ENCODE measurements around the gene TMED4. TPM values are rescaled to one million over a fixed set of nuclear protein-coding genes. Genes with fewer than 3 reads are reported as not detected.

TMED4 gene
- total and polyA plus RNA-seq, 12 donors = 42.9 to 81.4 (median 67.8) TPM

GRCh38 chr7:44548893-44549292, 33.1 kb downstream of the TMED4 start:
- Histone ChIP-seq H3K27me3 (no peaks in the 10 kb centered on the region), H3K4me1 (no peaks in the 10 kb centered on the region), H3K9me3 (no peaks in the 10 kb centered on the region), H3K36me3 (no peaks in the 10 kb centered on the region), H3K4me3 (no peak overlapping the region), H3K27ac (no peak overlapping the region)
- ATAC-seq = no peak
- WGBS, 2 donors = 86 to 93% methylated on average over 3 of the region's 3 CpGs
- no peak for TF ChIP-seq CTCF (IDR thresholded peaks at IDR 0.05)
- DNase-seq = no peak
- intact Hi-C loops (cut with DNase I) = no loop called here

GRCh38 chr7:44547536-44548231, 34.3 kb downstream of the TMED4 start:
- Histone ChIP-seq H3K9me3 (no peaks in the 10 kb centered on the region), H3K36me3 (no peaks in the 10 kb centered on the region), H3K27me3 (no peaks in the 10 kb centered on the region), H3K4me1 (no peaks in the 10 kb centered on the region), H3K4me3 (no peak overlapping the region), H3K27ac (no peak overlapping the region)
- 28 to 38% methylated on average over 6 of the region's 6 CpGs for WGBS, 2 donors
- intact Hi-C loops (cut with DNase I) = no loop called here
- no peak for DNase-seq
- TF ChIP-seq CTCF (IDR thresholded peaks at IDR 0.05) = no peak
- ATAC-seq = no peak

DNA sequence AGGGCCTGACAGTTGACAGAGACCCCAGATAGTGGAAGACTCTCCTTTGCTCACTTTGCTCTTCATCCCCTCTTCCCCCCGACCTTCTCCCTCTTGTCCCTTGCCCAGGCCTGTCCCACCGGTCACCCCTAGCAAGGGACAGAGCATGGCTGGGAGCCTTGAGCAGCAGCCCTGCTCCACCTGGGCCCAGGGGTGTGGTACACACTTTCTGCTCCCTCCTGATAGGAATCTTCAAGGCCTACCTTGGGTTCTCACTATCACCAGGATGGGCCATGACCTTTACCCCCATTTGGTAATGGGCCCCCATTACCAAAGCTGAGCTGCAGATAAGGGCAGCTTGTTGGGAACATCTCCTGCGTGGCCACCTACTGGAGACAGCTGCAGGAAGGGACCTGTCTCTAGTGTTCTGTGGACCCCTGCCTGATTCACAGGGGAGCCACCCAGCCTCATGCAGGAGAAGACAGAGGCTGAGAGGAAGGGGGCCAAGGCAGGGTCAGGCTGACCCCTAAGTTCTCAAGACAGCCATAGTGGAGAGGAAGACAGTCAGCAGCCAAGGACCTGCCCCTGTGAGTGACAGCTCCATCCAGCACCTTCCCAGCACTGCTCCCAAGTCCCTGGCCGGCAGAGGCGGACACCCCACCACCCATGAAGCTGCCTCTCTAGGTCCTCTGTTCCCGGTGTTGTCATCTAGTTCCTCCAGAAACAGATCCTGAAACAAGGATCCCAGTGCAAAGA, 40.0 kb downstream of the TMED4 start:
- WGBS, 2 donors = 88 to 91% methylated on average over 6 of the region's 6 CpGs
- ATAC-seq = no peak
- no peaks in the 10 kb centered on the region for H3K9me3 ChIP-seq

More for the DNA sequence above, 40.0 kb downstream of the TMED4 start:
- DNase-seq = no peak
- no peak overlapping the region for H3K4me3 ChIP-seq
- no peak for TF ChIP-seq CTCF (IDR thresholded peaks at IDR 0.05)
- no peaks in the 10 kb centered on the region for H3K36me3 ChIP-seq
- no peaks in the 10 kb centered on the region for H3K4me1 ChIP-seq
- intact Hi-C loops (cut with DNase I) = no loop called here
- no peak overlapping the region for H3K27ac ChIP-seq
- H3K27me3 ChIP-seq = no peaks in the 10 kb centered on the region
